Immature natural killer cell (primary cell): ENCODE data around the gene IL18BP. TPM values are rescaled to one million over a fixed set of nuclear protein-coding genes. Genes with fewer than 3 reads are reported as not detected.

Experiments
- polyA plus RNA-seq, 3 donors: library from polyadenylated mRNA; unstranded; fragments of 300-500 nt; fragmentation: Illumina TruSeq; gene quantifications; one replicate each; pipeline ENCODE4 v1.2.3, GENCODE V29; 2021

IL18BP gene
- polyA plus RNA-seq, 3 donors from 2014 or later = 6.0 to 22.6 (median 8.6) TPM

Other genes starting within 250 kb of the IL18BP start
- not detected for gene DEFB108B, start 165.7 kb upstream of the IL18BP start, polyA plus RNA-seq
- not detected for gene DEFB131B, start 120.5 kb upstream of the IL18BP start, polyA plus RNA-seq
- gene XNDC1N, start 70.3 kb upstream of the IL18BP start, polyA plus RNA-seq = 1 to 10 TPM; 4.0 to 5.0 (median 4.5) TPM
- 10 to 100 TPM in 2 of 3 donors, 1 to 10 TPM in 1; 9.8 to 16.0 (median 13.4) TPM for gene RNF121, start 69.9 kb upstream of the IL18BP start, polyA plus RNA-seq
- gene NUMA1, start 81.6 kb downstream of the IL18BP start, polyA plus RNA-seq = 10 to 100 TPM in 2 of 3 donors, 1 to 10 TPM in 1; 2.7 to 92.5 (median 10.5) TPM
- 1 to 10 TPM in 2 of 3 donors, not detected in 1; 3.4 to 4.7 TPM for gene LRRC51, start 81.9 kb downstream of the IL18BP start, polyA plus RNA-seq
- gene LAMTOR1, start 104.4 kb downstream of the IL18BP start, polyA plus RNA-seq = 100 to 1,000 TPM; 110 to 181 (median 138) TPM
- gene TOMT, start 107.0 kb downstream of the IL18BP start, polyA plus RNA-seq = not detected
- gene ANAPC15, start 113.8 kb downstream of the IL18BP start, polyA plus RNA-seq = 10 to 100 TPM; 70.9 to 76.7 (median 75.2) TPM
- gene FOLR3, start 136.8 kb downstream of the IL18BP start, polyA plus RNA-seq = under 1 TPM in 1 of 3 donors, not detected in 2; 0.28 TPM
- not detected for gene FOLR1, start 193.2 kb downstream of the IL18BP start, polyA plus RNA-seq
- gene FOLR2, start 217.9 kb downstream of the IL18BP start, polyA plus RNA-seq = 1 to 10 TPM in 1 of 3 donors, not detected in 2; 1.2 TPM
- gene INPPL1, start 225.9 kb downstream of the IL18BP start, polyA plus RNA-seq = 10 to 100 TPM in 1 of 3 donors, 1 to 10 TPM in 2; 3.5 to 13.8 (median 5.8) TPM
- not detected for gene PHOX2A, start 245.3 kb downstream of the IL18BP start, polyA plus RNA-seq